ENCODE data around the gene RBM5. TPM values are rescaled to one million over a fixed set of nuclear protein-coding genes. Genes with fewer than 3 reads are reported as not detected.

The RBM5 gene
- total RNA-seq, 2 donors from 2014 or later, result 217 to 301 TPM

DNA sequence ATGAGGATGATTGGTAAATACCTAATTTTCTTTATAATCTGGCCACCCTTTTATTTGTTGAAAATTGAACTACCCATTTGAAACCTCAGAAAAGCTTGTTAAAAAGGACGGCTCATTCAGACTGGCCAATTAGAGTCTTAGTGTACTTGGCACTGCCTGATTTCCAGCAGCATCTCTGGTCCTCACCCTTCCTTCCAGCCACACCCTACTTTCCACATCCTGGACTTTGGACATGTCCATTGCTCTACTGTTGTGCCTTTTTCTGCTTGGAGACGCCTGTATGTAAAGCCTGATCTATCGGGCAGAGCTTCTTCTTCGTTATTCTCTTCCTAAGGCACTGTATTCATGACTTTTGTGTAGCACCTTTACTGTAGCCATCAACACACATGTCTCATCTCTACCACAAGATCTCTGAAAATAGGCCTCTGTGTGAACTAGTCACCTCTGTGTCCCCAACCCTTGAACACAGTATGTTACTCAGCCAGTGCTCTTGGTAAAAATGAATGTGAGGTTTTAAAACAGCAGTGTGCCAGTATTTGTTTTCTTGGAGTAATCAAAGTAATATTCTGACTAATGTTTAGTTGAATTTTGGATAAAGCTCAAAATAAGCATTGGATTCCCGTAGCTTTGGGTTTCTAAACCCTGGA, 6.8 kb downstream of the RBM5 start:
- Histone ChIP-seq H3K9me3 (no peaks in the 10 kb centered on the region), H3K27ac (no peak overlapping the region), H3K36me3 (peaks cover 85% of the 10 kb centered on the region), H3K4me1 (ENCODE audit: control insufficient read depth in 1 of 2, low read depth in 2 of 2) (peaks cover 5 to 32% of the 10 kb centered on the region in 2 donors), H3K27me3 (replicated peaks; ENCODE audit: insufficient read depth) (no peaks in the 10 kb centered on the region), H3K4me3 (no peak overlapping the region)
- TF ChIP-seq CTCF (IDR thresholded peaks at IDR 0.05), result no peak
- ATAC-seq (ENCODE audit: insufficient number of reproducible peaks, low FRiP score, low read depth) (no peak), DNase-seq (ENCODE audit: low spot score) (no peak)

GRCh38 chr3:50100386-50100785, 11.7 kb downstream of the RBM5 start:
- no peak overlapping the region for H3K27ac ChIP-seq
- no peaks in the 10 kb centered on the region for H3K9me3 ChIP-seq
- no peaks in the 10 kb centered on the region for H3K27me3 ChIP-seq (replicated peaks; ENCODE audit: insufficient read depth)
- no peak for TF ChIP-seq CTCF (IDR thresholded peaks at IDR 0.05)
- H3K4me3 ChIP-seq, result no peak overlapping the region
- peaks cover 0 to 5% of the 10 kb centered on the region in 2 donors for H3K4me1 ChIP-seq (ENCODE audit: control insufficient read depth in 1 of 2, low read depth in 2 of 2)
- DNase-seq (ENCODE audit: low spot score) (no peak), ATAC-seq (ENCODE audit: insufficient number of reproducible peaks, low FRiP score, low read depth) (no peak)
- H3K36me3 ChIP-seq, result peaks cover 92% of the 10 kb centered on the region

DNA sequence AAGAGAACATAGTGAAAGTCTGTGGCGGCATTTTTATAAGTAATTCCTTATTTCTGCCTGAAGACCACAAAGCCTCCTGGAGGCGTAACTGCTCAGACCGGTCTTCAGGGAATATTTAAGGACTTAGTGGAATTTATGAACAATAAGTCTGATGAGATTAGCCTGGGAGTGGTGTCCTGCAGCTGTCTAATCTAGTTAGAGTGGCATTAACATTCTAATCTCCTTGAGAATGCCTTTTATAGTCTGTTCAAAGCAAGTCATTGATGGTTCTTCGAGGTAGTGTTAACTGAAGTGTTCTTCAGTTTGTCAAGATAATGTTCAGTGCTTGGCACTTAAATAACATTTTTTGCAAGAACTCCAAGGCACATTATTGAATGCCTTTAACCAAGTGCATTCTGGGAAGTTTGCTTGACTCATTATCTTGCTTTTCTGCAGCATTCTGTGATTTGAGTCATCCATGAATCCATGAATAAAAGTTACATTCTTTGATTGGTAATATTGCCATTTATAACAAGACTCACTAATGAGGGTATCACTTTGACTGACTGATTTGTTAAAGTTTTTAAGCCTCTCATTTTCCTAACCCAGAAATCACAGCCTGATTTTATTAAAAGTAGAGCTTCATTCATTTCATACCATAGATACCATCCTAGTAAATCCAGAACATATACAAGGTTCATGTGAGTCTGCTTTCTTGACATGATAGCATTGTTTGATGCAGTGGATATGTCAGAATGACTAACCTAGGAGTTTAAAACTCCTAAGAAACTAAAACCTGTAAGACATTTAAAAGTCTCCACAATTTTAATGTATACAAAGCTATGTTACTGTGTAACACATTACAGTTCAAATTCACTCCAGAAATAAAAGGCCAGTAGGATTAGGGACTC, 12.5 kb downstream of the RBM5 start:
- H3K4me3 ChIP-seq, result no peak overlapping the region
- no peak for DNase-seq (ENCODE audit: low spot score)
- H3K27ac ChIP-seq, result no peak overlapping the region
- H3K4me1 ChIP-seq (ENCODE audit: control insufficient read depth in 1 of 2, low read depth in 2 of 2), result no peaks in the 10 kb centered on the region
- no peak for ATAC-seq (ENCODE audit: insufficient number of reproducible peaks, low FRiP score, low read depth)
- no peaks in the 10 kb centered on the region for H3K27me3 ChIP-seq (replicated peaks; ENCODE audit: insufficient read depth)
- H3K9me3 ChIP-seq, result no peaks in the 10 kb centered on the region
- TF ChIP-seq CTCF (IDR thresholded peaks at IDR 0.05), result no peak
- H3K36me3 ChIP-seq, result peaks cover 91% of the 10 kb centered on the region

DNA sequence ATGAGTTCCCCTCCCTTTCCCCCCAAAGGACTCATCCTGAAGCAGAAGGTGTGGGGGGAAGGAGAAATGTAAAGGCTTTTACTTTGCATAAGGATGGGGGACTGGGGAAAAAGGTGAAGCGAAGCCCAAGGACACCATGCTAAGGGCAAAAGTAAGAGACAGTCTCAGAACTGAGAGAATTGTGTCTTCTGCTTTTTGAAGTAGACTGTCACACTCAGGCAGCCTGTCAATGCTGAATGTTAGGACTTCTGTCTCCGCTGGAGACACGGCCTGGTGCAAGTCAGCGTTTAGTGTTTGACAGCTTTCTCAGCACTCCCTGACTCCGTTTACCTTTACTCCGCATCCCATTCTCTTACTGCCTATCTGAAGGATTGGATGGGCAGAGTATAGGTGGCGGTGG, 13.8 kb downstream of the RBM5 start:
- no peak overlapping the region for H3K27ac ChIP-seq
- no peak for TF ChIP-seq CTCF (IDR thresholded peaks at IDR 0.05)
- ATAC-seq (ENCODE audit: insufficient number of reproducible peaks, low FRiP score, low read depth), result no peak
- H3K9me3 ChIP-seq, result no peaks in the 10 kb centered on the region
- H3K4me1 ChIP-seq (ENCODE audit: control insufficient read depth in 1 of 2, low read depth in 2 of 2), result no peaks in the 10 kb centered on the region
- DNase-seq (ENCODE audit: low spot score), result no peak
- peaks cover 90% of the 10 kb centered on the region for H3K36me3 ChIP-seq
- no peak overlapping the region for H3K4me3 ChIP-seq
- no peaks in the 10 kb centered on the region for H3K27me3 ChIP-seq (replicated peaks; ENCODE audit: insufficient read depth)

DNA sequence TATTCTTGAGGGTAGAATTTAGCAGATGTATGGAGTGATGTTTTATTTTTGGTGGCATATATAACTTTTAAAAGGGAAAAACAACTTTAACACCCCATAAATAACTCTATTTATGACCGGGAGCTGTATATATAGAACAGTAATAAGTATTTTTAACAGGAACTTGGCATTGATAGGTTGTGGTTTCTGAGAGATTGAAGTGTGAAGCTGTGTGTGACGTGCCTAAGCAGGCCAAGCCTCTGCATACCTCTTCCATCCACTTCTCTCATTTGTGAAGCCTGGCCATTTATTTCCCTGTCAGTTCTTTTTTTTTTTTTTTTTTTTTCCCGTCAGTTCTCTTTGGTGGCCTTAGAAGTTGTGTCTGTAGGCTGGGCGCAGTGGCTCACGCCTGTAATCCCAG, 23.0 kb downstream of the RBM5 start:
- TF ChIP-seq CTCF (IDR thresholded peaks at IDR 0.05), result no peak
- H3K27ac ChIP-seq, result no peak overlapping the region
- no peak for DNase-seq (ENCODE audit: low spot score)
- H3K9me3 ChIP-seq, result no peaks in the 10 kb centered on the region
- H3K4me1 ChIP-seq (ENCODE audit: control insufficient read depth in 1 of 2, low read depth in 2 of 2), result no peaks in the 10 kb centered on the region
- peaks cover 96% of the 10 kb centered on the region for H3K36me3 ChIP-seq
- no peaks in the 10 kb centered on the region for H3K27me3 ChIP-seq (replicated peaks; ENCODE audit: insufficient read depth)
- no peak for ATAC-seq (ENCODE audit: insufficient number of reproducible peaks, low FRiP score, low read depth)
- H3K4me3 ChIP-seq, result no peak overlapping the region
